22Rv1 (cell line): ENCODE data around the gene CKB.

Source experiments
- H3K27ac ChIP-seq: fragments of 450-650 bp; 2 replicates; pipeline ENCODE4 v1.5.1; 2017
- CTCF ChIP-seq: fragments of 450-650 bp; IDR thresholded peaks from 2 replicates; pipeline ENCODE4 v1.5.1; 2017; ENCODE audit warnings: mild to moderate bottlenecking
- ZFX ChIP-seq: fragments of 450-650 bp; IDR thresholded peaks from 2 replicates; pipeline ENCODE4 v1.6.1; 2017; ENCODE audit warnings: antibody characterized with exemption, borderline replicate concordance

Gene CKB

GRCh38 chr14:103538291-103539055 lies 15.8 kb upstream of the CKB start:
- TF ChIP-seq ZFX (no peak), CTCF (no peak)
- H3K27ac ChIP-seq = no peak overlapping the region

GRCh38 chr14:103537175-103537990 lies 14.8 kb upstream of the CKB start:
- H3K27ac ChIP-seq = peak overlapping the region; percentile 2; the same call in 1 of the 2 replicates
- no peak for TF ChIP-seq ZFX
- TF ChIP-seq CTCF = no peak

- H3K27ac ChIP-seq = peak overlapping the region; percentile 2; the same call in 1 of the 2 replicates
- no peak for TF ChIP-seq CTCF
- no peak for TF ChIP-seq ZFX
Observed at GRCh38 chr14:103536693-103537092, 14.1 kb upstream of the CKB start.

- TF ChIP-seq CTCF = no peak
- TF ChIP-seq ZFX = no peak
- peak overlapping the region; percentile 2; the same call in 1 of the 2 replicates for H3K27ac ChIP-seq
Observed at GRCh38 chr14:103535891-103536565, 13.4 kb upstream of the CKB start.

- TF ChIP-seq CTCF (no peak), ZFX (no peak)
- no peak overlapping the region for H3K27ac ChIP-seq
Observed at GRCh38 chr14:103535081-103535890, 12.7 kb upstream of the CKB start.

- H3K27ac ChIP-seq = no peak overlapping the region
- TF ChIP-seq CTCF (no peak), ZFX (no peak)
Observed at GRCh38 chr14:103534576-103535061, 12.0 kb upstream of the CKB start.
